ENCODE data around the gene FBXO42.

The FBXO42 gene

DNA sequence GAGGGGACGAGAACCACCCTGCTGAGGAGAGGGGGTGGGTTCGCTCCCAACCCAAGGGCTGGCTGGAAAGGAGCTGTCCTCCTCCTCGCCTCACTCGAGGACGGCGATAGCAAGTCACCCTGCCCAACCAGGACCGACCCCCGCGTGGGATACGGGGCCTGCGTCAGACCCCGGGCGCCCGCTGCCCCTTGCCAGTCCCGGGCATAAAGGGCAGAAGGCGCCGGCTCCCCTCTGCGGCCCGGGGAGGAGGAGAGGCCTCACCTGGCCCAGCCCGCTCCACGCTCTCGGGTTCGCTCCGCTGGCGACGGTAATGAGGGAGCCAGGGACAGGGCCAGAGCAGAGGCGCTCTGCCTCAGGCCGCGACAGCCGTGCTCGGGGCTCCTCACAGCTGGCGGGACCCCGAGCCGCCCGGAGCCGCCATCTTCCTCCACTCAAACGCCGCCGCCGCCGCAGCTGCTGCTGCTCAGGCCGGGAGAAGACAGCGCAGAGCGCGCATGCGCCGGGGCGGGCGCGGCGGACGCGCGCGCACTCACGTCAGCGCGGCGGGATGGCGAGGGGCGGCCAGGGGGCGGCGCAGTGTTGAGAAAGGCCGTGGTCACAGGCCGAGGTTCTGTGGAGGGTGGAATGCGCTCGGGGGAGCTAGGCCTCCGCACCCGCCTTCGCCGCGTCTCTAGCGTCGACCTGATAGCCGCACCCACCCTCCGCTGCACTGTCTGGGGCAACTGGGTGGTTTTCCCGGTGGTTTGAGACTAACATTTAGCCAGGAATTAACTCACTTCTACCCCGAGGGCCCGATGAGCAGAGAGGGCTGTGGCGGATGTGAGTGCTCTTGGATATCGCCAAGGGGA is at the start of gene FBXO42:
Gene FBXO42, minus strand, starts transcription at position 487 of the 848 bp plus-strand sequence. CDS start 37,062 bp downstream, outside the sequence.
- DNase-seq, result peak; percentile 84 to 85

DNA sequence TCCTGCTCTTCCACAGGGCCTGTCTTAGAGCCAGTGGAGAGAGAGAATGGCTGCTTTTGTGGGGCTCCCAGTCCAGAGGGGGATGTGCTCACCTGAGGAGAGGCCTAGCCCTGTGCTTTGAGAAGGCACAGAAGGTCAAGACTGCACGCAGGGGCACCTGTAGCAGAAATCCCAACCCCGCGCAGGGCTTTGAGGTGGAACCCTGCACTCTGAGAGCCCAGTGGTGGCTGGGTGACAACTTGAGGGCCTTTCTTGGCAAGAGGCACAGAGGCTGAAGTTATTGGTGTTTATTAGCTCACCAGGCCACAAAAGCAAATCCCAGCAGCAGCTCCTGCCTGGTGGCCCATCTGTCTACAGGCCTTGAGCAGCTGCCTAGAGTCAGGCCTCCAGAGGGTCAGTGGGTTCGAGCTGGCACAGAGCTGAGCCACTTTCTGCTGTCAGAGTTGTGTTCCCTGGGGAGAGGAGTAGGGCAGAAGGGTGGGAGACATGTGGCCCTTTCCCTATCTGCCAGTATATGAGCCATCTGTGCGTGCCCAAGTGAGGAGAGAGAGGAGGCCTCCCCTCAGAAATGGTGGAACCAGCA is 46.2 kb upstream of the FBXO42 start:
- peak in 1 of 2 donors; percentile 1 for DNase-seq

DNA sequence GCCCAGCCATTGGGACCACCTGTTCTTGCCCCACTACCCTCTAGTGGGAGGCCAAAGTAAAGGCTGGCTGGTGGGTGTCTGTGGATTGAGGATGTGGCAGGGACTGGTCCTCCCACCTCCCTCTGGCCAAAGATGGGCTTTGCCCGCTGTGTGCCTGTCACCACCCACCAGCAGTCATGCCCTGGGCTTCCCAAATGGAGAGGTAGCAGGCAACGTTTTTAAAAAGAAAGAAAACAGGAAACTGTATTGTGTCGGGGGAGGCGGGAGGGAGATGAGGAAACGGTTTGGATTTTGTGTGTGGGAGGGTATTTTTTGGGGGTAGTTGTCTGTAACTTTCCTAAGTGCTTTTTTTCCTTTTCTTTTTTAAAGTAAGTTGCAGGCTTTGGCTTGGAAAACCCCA is 44.8 kb upstream of the FBXO42 start:
- DNase-seq, result no peak

DNA sequence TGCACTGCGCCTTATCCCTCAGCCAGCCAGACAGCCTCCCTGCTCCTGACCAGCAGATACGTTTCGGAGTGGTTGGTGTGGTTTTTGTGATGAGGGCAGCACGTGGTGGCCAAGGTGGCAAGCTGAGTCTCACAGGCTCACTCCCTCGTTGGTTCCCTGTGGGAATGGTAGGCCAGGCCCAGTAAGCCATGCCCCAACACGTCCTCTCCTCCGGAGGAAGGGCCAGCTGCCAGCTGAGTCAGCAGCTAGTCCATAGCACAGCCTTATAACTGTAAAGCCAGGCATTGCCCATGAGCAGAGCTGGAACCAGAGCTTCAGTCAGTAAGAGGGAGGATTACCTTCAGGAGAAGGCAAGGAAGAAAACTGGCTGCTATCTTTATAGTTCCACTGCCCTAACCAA is 44.3 kb upstream of the FBXO42 start:
- no peak for DNase-seq

DNA sequence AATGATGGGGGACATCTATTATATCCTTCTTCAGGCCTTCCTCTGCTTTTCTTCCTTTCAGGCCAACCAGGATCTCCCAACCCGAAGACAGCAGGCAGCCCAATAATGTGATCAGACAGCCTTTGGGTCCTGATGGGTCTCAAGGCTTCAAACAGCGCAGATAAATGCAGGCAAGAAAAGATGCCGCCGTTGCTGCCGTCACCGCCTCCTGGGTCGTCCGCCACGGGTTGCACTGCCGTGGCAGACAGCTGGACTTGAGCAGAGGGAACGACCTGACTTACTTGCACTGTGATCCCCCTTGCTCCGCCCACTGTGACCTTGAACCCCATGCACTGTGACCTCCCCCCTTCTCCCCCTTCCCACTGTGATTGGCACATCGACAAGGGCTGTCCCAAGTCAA is 42.7 kb upstream of the FBXO42 start:
- DNase-seq, result no peak

DNA sequence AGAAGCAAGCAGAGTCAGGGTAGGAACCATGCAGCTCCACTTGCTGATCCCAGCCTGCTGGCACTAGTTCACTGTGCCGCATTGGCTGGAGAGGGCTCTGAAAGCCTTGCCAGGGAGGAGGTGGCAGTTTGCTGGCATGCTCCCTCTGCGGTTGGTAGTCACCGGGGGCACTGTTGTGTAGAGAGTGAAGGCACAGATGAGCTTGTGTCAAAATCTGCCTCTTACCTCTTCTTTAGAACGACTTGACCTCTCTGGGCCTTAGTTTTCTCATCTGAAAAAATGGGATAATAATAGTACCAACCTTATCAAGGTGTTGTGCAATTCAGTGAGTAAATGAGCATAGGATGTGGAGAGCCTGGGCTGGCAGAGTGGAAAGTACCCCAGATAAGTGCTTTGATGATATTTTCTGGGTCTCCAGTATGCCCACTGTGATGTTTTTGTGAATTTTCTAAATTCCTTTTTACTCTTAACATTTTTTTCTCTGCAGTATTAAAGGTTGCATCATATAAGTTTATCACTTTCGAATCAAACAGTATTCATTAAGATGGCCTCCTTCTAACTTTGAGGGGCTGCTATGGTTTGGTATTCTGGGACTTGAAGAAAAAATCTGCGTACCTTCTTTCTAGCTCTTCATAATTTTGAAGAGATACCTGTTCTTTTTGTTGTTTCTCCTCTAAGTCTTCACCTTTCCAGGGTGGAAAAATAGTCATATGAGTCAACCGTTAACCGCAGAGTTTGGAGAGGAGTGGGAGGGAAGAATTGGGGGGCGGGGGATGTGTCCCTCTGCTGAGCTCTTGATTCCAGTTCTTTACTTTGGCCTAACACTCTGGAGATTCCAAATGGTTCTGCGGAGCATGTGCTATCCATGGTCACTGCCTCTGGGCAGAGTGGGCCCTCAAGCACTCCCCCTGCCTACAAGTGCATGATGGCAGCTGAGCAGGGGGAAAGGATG is 41.6 kb upstream of the FBXO42 start:
- no peak for DNase-seq

DNA sequence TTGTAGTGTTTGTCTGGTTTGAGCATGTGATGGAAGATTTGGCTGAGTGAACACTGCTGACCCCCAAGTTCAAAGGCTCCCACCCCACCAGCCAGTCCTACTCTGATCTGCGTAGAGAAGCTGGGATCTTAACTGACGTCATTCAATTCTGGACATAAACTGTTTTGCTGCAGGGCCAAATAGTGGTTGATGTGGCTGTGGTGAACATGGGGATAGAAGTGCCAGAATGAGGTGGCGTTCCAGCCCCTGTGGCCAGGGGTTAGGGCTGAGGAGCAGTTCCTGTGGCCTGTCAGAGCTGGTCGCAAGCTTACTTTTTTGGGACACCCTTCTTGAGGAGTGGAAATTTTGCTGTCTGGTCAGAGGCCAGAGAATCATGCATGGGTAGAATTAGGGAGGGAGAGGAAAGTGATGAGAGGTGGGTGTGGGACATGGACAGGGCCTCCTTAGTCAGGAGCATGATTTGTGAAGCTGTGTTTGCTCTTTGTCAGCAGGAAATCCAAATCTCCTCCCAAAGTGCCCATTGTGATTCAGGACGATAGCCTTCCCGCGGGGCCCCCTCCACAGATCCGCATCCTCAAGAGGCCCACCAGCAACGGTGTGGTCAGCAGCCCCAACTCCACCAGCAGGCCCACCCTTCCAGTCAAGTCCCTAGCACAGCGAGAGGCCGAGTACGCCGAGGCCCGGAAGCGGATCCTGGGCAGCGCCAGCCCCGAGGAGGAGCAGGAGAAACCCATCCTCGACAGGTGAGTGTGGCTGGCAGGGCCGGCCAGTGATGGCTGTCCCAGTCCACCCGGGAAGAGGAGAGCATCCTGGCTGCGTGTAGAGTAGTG is 40.7 kb upstream of the FBXO42 start:
- DNase-seq, result no peak

DNA sequence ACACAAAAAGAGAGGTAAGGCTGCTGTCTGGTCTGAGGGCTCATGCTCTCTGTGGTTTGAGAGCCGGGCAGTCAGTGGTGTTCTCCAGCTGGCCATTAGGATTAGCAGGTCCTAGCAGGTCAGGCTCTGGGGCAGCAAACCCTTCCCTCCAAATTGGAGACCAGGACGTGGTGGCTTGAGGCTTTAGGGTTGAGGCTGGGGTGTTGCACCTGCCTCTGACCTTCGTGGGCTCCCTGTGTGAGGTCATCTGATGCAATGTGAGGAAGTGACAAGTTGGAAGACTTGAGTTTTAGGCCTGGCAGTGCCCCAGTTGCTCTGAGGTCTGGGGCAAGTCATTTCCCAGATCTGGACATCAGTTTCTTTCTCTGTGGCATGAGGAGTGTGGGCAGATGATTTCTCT is 39.1 kb upstream of the FBXO42 start:
- DNase-seq, result no peak

DNA sequence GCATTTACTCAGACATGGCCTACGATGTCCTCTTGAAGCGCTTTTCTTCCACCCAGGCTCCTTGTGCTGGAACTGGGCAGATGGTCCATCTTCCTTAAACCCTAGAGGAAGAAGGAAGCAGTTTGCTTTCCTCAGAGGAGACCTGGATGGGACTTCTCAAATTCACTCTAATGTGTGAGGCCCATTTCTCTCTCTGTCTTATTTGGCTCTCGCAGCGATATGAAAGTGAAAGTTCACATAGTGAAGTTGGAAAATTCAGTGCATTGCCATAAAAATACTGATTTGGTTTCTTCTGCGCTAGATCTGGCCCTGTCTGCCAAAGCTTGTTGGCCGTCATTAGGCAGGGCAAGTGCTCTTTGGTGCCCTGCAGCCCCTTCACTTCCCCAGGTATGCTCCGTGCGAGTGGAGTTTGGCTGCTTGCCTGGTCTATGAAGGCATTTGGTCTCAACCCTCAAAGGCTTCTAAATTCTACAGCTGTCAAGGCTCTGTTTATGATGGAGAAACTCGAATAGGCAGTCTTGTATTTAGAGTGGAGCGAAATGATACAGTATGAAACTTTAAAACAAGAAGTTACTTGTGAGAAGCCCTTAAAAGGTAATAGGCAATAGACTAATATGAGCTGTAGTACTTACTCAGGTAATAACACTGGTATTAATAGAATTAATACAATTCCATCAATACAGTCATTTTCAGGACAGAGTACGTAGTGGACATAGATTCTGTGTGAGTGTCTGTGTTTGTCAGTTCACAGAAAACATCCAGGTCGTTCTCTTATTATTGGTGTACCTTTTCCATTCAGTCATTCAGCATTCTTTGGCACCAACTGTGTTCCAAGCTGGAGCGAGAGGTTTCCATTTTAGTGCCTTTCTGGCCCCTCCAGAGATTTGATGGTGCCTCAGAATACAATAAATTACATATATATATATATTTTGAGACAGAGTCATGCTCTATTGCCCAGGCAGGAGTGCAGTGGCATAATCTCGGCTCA is 35.2 kb upstream of the FBXO42 start:
- no peak for DNase-seq

DNA sequence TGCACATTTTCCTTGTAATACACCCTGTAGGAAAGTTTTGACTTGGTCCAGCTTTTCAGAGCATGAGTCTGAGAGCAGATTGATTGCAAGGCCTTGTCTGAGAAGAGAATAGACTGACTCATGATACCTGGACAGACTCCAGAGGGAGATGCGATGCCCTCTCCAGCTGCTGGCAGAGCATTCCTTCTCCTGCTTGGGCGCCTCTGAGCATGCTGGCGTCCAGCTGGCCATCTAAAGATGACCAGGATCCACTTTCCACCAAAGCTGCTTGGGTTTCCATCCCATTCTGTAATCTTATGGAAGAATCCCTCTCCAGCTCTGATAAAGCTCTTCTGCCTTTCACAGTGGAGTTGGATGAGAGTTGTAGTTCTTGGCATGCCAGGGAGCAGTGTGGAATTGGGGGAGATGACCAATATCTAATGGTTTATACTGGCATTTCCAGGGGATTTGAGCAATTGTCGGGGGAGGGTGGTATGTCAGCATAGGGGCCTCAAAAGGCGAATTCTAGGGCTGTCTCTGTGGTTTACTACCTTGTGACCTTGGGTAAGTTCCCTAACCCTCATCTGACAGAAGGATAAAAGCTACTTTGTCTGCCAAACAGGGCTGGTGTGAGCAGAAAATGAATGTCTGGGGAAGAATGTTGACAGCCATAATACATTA is 34.3 kb upstream of the FBXO42 start:
- peak in 1 of 2 donors; percentile 10 for DNase-seq

DNA sequence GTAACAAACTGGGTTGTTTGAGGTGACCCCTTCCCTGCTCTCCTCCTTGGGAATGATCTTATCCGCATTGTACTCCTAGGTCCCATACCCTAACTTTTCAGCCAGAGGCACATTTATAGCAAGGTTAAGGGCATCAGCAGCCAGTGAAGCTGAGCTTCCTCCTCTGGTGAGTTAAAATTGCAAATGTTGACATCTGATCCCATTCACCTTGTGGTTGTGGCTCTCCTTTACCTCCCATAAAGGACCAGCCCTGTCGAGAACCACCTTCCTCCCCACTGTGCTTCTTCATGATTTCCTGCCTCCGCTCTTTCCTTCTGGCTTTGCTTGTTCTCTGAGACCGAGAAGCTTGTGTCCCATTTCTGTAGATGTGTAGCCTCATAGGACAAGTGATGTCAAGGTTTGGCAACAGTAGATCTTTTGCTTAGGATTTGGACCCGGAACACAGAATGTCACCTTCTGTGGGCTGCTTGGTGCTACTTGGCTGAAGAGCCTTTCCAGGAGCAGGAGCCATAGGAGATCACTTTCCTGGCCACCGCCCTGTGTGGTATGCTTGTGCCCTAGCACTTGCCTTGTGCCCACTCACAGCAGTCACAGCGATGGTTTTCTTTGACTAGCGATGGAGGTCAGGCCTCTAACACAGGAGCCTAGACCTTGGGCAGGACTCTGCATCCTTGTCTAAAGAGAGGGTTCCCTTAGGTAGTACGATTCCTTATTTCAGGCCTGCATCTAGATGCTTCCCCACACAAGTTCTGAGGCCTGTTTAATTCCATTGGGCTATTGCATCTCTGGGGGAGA is 33.6 kb upstream of the FBXO42 start:
- no peak for DNase-seq

DNA sequence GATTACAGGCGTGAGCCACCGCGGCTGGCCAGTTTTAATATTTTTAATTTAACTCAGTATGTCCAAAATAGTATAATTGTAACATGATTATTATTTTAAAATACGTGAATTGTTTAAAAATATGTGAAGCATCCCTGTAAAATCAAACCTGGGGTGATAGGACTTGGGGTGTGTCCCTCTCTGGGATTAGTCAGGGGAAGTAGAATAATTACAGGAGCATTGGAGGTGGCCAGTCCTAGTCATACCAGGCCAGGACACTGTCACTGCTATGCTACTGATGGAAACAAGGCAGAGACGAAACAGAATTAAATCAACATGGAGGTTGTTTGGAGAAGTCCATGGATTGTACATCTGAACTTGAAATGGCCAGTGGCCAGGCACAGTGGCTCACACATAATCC is 31.6 kb upstream of the FBXO42 start:
- DNase-seq, result no peak

DNA sequence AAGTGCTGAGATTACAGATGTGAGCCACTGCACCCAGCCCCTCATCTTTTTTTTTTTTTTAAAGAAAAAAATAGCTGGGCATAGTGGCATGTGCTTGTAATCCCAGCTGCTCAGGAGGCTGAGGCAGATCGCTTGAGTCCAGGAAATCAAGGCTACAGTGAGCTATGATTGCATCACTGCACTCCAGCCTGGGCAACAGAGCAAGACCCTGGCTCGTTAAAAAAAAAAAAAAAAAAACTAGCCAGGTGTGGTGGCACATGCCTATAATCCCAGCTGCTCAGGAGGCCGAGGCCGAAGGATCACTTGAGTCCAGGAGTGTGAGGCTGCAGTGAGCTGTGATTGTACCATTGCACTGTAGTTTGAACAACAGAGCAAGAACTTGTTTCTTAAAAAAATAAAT is 28.6 kb upstream of the FBXO42 start:
- DNase-seq, result no peak

DNA sequence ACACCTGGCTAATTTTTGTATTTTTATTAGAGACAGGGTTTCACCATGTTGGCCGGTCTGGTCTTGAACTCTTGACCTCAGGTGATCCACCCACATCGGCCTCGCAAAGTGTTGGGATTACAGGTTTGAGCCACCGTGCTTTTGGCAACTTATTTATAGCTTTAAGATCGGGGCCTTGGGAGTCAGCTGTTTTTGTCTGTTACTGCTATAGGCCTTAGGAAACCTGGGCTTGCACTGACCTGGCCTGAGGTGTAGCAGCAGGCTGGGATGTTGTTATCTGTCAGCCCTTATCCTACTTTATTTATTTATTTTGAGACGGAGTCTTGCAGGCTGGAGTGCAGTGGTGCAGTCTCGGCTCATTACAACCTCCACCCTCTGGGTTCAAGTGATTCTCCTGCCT is 26.2 kb upstream of the FBXO42 start:
- no peak for DNase-seq

DNA sequence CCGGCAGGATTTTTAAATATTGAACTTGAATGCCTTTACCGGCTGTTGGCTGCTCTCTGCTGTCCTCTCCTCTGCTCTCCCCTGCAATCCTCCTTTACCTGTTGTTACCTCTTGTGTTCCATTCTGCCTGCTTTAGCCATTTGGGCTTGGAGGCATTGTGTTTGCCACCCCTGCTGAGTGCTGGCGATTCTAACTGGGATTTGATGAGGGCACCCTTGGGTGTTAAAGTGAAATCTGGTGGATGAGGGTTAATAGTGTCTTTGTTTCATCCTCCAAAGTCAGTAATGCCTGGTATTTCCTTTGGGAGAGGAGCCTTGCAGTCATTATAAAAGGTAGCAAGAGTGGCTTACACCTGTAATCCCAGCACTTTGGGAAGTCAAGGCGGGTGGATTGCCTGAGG is 24.7 kb upstream of the FBXO42 start:
- no peak for DNase-seq

DNA sequence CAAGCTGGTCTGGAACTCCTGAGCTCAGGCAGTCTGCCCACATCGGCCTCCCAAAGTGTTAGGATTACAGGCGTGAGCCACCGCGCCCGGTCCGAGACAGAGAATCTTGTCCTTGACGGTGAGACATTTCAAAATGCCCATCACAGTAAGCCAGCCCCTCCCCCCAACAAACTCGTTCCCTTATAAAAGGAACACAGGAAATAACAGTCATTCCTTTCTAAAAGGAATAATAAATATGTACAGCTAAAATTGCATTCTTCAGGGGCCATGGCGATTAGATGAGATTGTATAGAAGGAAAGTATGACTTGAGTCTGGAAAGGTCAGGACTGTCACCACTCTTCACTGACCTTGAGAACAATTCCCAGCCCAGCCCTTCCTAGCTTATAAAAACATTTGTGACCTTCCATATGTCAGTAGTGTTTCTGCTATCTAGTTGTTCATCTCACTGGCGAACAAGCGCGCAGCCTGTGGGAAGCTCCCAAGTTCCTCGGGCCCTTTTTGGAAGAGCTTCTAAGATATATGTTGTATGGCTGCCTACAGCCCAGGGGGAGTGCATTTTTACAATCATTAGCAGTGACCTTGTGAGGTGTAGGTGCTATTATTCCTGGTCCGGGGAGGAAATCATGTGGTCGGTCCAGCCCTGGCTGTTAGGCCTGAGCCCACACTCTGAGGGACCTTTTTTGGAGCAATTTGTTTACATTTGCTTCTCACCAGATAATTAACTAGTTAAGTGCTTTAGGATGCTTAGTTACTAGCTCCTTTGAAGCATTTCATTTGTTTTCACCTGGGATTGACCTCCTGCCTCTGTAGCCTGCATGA is 23.5 kb upstream of the FBXO42 start:
- no peak for DNase-seq

DNA sequence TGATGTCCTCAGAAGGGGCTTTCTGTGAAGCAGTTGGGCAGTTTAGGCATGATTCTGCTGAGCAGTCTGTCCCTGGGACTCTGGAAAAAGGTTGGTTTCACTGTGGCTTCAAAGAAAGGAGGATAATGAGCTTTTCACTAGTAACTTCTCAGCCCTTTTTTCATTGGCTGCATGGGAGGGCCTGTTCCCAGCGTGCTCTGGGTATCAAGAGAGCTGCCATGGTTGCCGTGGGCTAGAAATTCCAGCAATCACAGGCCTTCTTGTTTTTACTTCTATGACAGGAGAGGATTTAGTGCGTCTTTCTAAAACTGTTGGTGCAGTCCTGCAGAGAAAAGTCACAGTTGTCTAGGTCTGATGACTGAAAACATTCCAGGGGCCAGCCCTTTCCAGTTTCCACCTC is 22.0 kb upstream of the FBXO42 start:
- peak in 1 of 2 donors; percentile 4 for DNase-seq

DNA sequence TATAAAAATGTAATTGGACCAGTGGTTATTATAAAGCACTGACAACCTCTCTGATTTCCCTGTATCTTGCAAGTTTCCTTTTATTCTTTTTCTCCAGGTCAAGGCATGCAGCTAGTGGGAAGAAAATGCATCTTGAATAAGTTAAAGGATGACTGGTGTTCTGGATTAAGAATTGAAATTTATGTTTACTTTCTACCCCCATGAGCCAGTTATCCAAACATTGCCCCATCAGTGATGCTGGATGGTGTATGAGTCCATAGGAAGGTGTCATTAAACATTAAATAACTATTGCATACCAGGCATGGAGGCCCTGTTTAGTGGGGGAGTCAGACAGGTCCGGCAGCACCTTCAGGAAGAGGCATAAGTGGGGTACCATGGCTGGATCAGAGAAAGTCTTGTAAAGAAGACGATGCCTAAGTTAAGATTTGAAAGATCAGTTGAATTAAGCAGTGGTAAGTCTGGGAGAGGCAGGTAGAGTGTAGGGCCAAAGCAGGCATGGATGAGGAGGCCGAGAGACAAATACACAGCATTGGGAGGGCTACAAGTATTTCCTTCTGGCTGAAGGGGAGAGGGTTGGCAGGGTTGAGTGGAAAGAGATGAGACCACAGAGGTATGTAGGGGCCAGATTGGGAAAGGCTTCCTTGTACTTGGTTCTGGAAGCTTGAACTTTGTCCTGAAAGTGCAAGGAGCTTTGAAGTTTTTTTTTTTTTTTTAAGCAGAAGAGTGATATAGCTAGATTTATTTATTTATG is 20.4 kb upstream of the FBXO42 start:
- DNase-seq, result no peak
